GM23338 (cell line): ENCODE results near the gene TSPAN3. TPM values are rescaled to one million over a fixed set of nuclear protein-coding genes. Genes with fewer than 3 reads are reported as not detected.

Experiments
- CREB1 ChIP-seq: fragments of 250-450 bp; sonication (Bioruptor Pico); IDR thresholded peaks from 2 replicates; pipeline ENCODE4 v1.5.0; 2020; ENCODE audit warnings: low read depth, mild to moderate bottlenecking, moderate library complexity
- CTCF ChIP-seq, 2 experiments: fragments of 200-600 bp in 1 of 2; sonication (generic) in 1 of 2; conservative IDR thresholded peaks; 2 replicates each; pipeline versions ENCODE4 v1.5.1 to v1.6.1; 2016 to 2017; ENCODE audit warnings: antibody characterized with exemption in 2 of 2, low read depth in 2 of 2, mild to moderate bottlenecking in 2 of 2, moderate library complexity in 1 of 2
- EZH2phosphoT487 ChIP-seq: fragments of 200-600 bp; sonication (generic); IDR thresholded peaks from one replicate; pipeline ENCODE4 v1.8.1; 2018; ENCODE audit warnings: antibody characterized with exemption; ENCODE audit not compliant: unreplicated experiment
- REST ChIP-seq: IDR thresholded peaks from one replicate; pipeline ENCODE4 v1.6.1; 2018; ENCODE audit warnings: antibody characterized with exemption; ENCODE audit not compliant: unreplicated experiment
- ZNF462 ChIP-seq: fragments of 250-450 bp; sonication (Bioruptor Pico); IDR thresholded peaks from 2 replicates; pipeline ENCODE4 v1.5.0; 2020; ENCODE audit warnings: mild to moderate bottlenecking, moderate library complexity
- polyA plus RNA-seq: library from polyadenylated mRNA; unstranded; fragments of >200 nt; fragmentation: Nextera tagmentation; extraction: Ambion mirVana; gene quantifications from 2 replicates; pipeline ENCODE4 v1.2.1, GENCODE V29; 2016
- total RNA-seq: library from RNA; depleted of rRNA; stranded (reverse); fragments of >200 nt; shearing (Covaris generic); gene quantifications from 2 replicates; pipeline ENCODE4 v1.2.3, GENCODE V29; 2014

TSPAN3 gene
- total and polyA plus RNA-seq, 2 experiments from 2014 or later, result 72.5 to 159 TPM

DNA sequence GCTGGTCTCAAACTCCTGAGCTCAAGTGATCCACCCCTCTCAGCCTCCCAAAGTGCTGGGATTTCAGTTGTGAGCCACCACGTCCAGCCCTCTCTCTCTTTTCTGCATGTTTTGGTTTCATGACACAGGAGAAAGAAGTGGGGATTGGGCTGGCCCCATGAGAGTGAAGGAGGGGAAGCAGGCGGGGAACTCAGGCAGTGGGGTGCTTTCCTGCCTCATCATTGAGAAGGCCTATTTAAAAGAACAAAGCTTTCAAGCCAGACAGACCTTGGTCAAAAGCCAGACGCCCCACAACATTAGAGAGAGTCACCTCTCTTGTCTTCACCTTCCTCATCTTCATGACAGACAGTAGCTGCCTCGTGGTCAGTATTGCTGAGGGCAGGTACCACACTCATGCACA is 60.1 kb downstream of the TSPAN3 start (continued):
- TF ChIP-seq ZNF462 (CRISPR knock-in tag) (no peak), REST (no peak), CTCF (conservative IDR thresholded peaks at IDR 0.05; ENCODE audit: low read depth in 2 of 2) (no peak), CREB1 (CRISPR knock-in tag) (no peak), EZH2phosphoT487 (no peak)
